Epithelial cell of prostate (primary cell): ENCODE data around the gene IL1RAPL2.
A peak's percentile ranks its signal among the peaks of the same experiment; 100 is the strongest.
"Not testable (repeated sequence)": the region's sequence is repeated elsewhere in the genome, so short reads cannot be mapped to it uniquely, and the experiment has no call there.

Source experiments
- DNase-seq: peaks from one replicate; pipeline ENCODE4 v3.0.0-alpha.2; 2011; ENCODE audit warnings: low read depth, low spot score
- H3K27ac ChIP-seq: fragments of 450-650 bp; 2 replicates; pipeline ENCODE4 v1.5.1; 2017; ENCODE audit warnings: mild to moderate bottlenecking

The IL1RAPL2 gene

GRCh38 chrX:104565791-104566680 lies at the start of gene IL1RAPL2:
Gene IL1RAPL2 (plus strand): TSS chrX:104566199.
- H3K27ac ChIP-seq, result no peak within 1 kb of the TSS
- DNase-seq, result peak; percentile 1

GRCh38 chrX:104522386-104522785 lies 43.6 kb upstream of the IL1RAPL2 start:
- H3K27ac ChIP-seq, result no peak overlapping the region
- DNase-seq, result no peak

- H3K27ac ChIP-seq, result no peak overlapping the region
- no peak for DNase-seq
These were observed 42.1 kb upstream of the IL1RAPL2 start for GRCh38 chrX:104523858-104524257.

- no peak overlapping the region for H3K27ac ChIP-seq
- DNase-seq, result no peak
These were observed 26.9 kb upstream of the IL1RAPL2 start for GRCh38 chrX:104539081-104539480.

- not testable (repeated sequence) for DNase-seq, H3K27ac ChIP-seq
These were observed 23.6 kb upstream of the IL1RAPL2 start for GRCh38 chrX:104542447-104542846.

- no peak overlapping the region for H3K27ac ChIP-seq
- no peak for DNase-seq
These were observed 1.7 kb upstream of the IL1RAPL2 start for GRCh38 chrX:104564335-104564734.

- H3K27ac ChIP-seq, result no peak overlapping the region
- no peak for DNase-seq
These were observed 887 bp upstream of the IL1RAPL2 start for GRCh38 chrX:104564921-104565703.

GRCh38 chrX:104566681-104567501 lies 892 bp downstream of the IL1RAPL2 start:
- no peak overlapping the region for H3K27ac ChIP-seq
- DNase-seq, result no peak

- H3K27ac ChIP-seq, result no peak overlapping the region
- DNase-seq, result no peak
These were observed 1.5 kb downstream of the IL1RAPL2 start for GRCh38 chrX:104567506-104567905.

GRCh38 chrX:104568304-104568915 lies 2.4 kb downstream of the IL1RAPL2 start:
- DNase-seq, result no peak
- H3K27ac ChIP-seq, result no peak overlapping the region

- peak; percentile 27 for DNase-seq
- H3K27ac ChIP-seq, result peak overlapping the region; percentile 68
These were observed 52.3 kb downstream of the IL1RAPL2 start for GRCh38 chrX:104618106-104618895.

- DNase-seq, result no peak
These were observed 55.8 kb downstream of the IL1RAPL2 start for GRCh38 chrX:104621781-104622180.

GRCh38 chrX:104641176-104641575 lies 75.2 kb downstream of the IL1RAPL2 start:
- DNase-seq, result no peak

More at GRCh38 chrX:104621781-104622180, 55.8 kb downstream of the IL1RAPL2 start:
- no peak overlapping the region for H3K27ac ChIP-seq

GRCh38 chrX:104647084-104647483 lies 81.1 kb downstream of the IL1RAPL2 start:
- no peak for DNase-seq
- no peak overlapping the region for H3K27ac ChIP-seq

More at GRCh38 chrX:104641176-104641575, 75.2 kb downstream of the IL1RAPL2 start:
- no peak overlapping the region for H3K27ac ChIP-seq

GRCh38 chrX:104659005-104659744 lies 93.2 kb downstream of the IL1RAPL2 start:
- no peak for DNase-seq
- peak overlapping the region; percentile 20 for H3K27ac ChIP-seq

- DNase-seq, result no peak
- peak overlapping the region; percentile 20 for H3K27ac ChIP-seq
These were observed 94.1 kb downstream of the IL1RAPL2 start for GRCh38 chrX:104660092-104660491.

GRCh38 chrX:104662694-104663093 lies 96.7 kb downstream of the IL1RAPL2 start:
- DNase-seq, result no peak
- H3K27ac ChIP-seq, result no peak overlapping the region

- DNase-seq, result no peak
These were observed 99.7 kb downstream of the IL1RAPL2 start for GRCh38 chrX:104665691-104666090.

More at GRCh38 chrX:104665691-104666090, 99.7 kb downstream of the IL1RAPL2 start:
- H3K27ac ChIP-seq, result no peak overlapping the region
